Upper lobe of right lung (tissue), 1 donor: ENCODE measurements around the gene CPB1. TPM values are rescaled to one million over a fixed set of nuclear protein-coding genes. Genes with fewer than 3 reads are reported as not detected.

Experiments used
- ATAC-seq: fragments of 200-7000 bp; cut with Tn5 transposase; one replicate; pipeline ENCODE4 v1.9.1; 2020; ENCODE audit warnings: mild to moderate bottlenecking, moderate library complexity
- DNase-seq: peaks from one replicate; pipeline ENCODE4 v3.0.0-alpha.2; 2020
- H3K27ac ChIP-seq: fragments of 200-600 bp; one replicate; pipeline ENCODE4 v1.8.0; 2022
- H3K27me3 ChIP-seq: fragments of 200-600 bp; one replicate; pipeline ENCODE4 v1.8.0; 2022; ENCODE audit warnings: mild to moderate bottlenecking
- H3K36me3 ChIP-seq: fragments of 200-600 bp; one replicate; pipeline ENCODE4 v1.8.0; 2022
- H3K4me1 ChIP-seq: fragments of 200-600 bp; one replicate; pipeline ENCODE4 v1.8.0; 2022
- H3K4me3 ChIP-seq: fragments of 200-600 bp; one replicate; pipeline ENCODE4 v1.8.0; 2022; ENCODE audit warnings: mild to moderate bottlenecking
- H3K9me3 ChIP-seq: fragments of 200-600 bp; one replicate; pipeline ENCODE4 v1.8.0; 2022
- intact Hi-C: fragments of 100-400 bp; cut with DNase I; formaldehyde crosslinking; loops from one replicate; pipeline ENCODE4 v1.11.0; 2022
- total RNA-seq: library from RNA; stranded (reverse); fragmentation: NEBNext Ultra II Directional; extraction: Animal tissue kit (Norgen Biotek cat#: 25700); gene quantifications from one replicate; pipeline ENCODE4 v1.2.1, GENCODE V29; 2021
- TF ChIP-seq, protein P1 (sequence below): fragments of 200-600 bp; IDR thresholded peaks from one replicate; pipeline ENCODE4 v1.8.0; 2022; ENCODE audit warnings: antibody characterized with exemption
- donor health status: DM: no; HTN: yes; CAD: no; lungs with severe emphysema.

CPB1 gene
- total RNA-seq, 1 donor from 2014 or later, result 6.9 TPM

DNA sequence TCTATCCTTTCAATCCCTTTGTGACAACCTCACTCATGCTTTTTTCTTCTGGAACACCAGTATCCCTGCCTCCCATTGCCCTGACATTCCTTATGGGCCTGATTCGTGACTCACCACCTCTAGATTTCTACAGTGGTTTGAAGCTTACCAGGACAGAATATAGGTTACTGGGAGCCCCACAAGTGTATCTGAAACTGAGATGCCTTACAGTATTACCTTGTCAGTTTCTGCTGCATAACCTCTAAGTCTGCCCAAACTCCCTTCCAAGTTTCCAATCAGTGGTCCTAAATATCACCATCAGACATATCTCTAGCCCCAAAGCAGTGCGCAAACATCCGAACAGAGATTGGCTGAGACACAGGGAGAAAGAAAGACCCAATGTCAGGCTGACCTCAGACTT is 5.6 kb downstream of the CPB1 start:
- Histone ChIP-seq H3K36me3 (no peaks in the 10 kb centered on the region), H3K27me3 (no peaks in the 10 kb centered on the region), H3K27ac (no peak overlapping the region), H3K4me3 (no peak overlapping the region), H3K4me1 (no peaks in the 10 kb centered on the region), H3K9me3 (no peaks in the 10 kb centered on the region)
- DNase-seq (no peak), ATAC-seq (no peak)
- intact Hi-C loops, result no loop called here
- TF ChIP-seq, protein P1, sequence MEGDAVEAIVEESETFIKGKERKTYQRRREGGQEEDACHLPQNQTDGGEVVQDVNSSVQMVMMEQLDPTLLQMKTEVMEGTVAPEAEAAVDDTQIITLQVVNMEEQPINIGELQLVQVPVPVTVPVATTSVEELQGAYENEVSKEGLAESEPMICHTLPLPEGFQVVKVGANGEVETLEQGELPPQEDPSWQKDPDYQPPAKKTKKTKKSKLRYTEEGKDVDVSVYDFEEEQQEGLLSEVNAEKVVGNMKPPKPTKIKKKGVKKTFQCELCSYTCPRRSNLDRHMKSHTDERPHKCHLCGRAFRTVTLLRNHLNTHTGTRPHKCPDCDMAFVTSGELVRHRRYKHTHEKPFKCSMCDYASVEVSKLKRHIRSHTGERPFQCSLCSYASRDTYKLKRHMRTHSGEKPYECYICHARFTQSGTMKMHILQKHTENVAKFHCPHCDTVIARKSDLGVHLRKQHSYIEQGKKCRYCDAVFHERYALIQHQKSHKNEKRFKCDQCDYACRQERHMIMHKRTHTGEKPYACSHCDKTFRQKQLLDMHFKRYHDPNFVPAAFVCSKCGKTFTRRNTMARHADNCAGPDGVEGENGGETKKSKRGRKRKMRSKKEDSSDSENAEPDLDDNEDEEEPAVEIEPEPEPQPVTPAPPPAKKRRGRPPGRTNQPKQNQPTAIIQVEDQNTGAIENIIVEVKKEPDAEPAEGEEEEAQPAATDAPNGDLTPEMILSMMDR, result no peak

DNA sequence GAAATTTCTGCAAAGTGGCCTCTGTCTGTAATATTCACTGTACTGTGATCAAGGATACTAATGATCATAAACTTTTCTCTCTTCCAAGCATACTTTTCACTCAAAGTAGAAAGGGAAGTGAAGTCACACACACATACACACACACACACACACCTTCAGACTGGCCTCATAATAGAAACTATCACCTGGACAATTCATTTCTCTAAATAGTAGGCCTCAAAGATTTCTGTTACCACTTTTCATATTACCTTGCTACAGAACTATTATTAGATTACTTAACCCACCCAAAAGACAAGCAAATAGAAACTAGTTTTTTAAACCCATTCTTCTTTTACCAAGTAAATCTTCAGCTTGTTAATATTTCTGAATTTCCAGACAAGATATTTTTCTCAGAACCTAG is 12.2 kb downstream of the CPB1 start:
- Histone ChIP-seq H3K27ac (no peak overlapping the region), H3K4me1 (no peaks in the 10 kb centered on the region), H3K4me3 (no peak overlapping the region), H3K27me3 (no peaks in the 10 kb centered on the region), H3K9me3 (no peaks in the 10 kb centered on the region), H3K36me3 (no peaks in the 10 kb centered on the region)
- DNase-seq (no peak), ATAC-seq (no peak)
- TF ChIP-seq, protein P1, result no peak
- intact Hi-C loops, result no loop called here

DNA sequence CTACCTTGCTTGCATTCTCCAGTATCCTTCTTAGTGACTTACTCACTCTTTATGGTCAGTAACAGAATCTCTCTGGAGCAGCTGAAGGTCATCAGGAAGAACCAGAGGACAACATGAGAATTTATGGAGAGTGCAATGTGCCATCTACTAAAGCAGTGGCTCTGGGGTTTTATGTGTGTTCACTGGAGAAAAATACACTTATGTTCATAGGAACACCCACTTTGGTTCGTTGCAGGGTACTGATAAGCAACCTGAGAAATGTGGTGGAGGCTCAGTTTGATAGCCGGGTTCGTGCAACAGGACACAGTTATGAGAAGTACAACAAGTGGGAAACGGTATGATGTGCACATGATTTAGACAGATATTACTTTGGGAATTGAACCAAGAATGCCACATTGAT is 12.8 kb downstream of the CPB1 start:
- no peak for DNase-seq
- H3K9me3 ChIP-seq, result no peaks in the 10 kb centered on the region
- intact Hi-C loops, result no loop called here
- no peak overlapping the region for H3K27ac ChIP-seq
- H3K4me1 ChIP-seq, result no peaks in the 10 kb centered on the region
- TF ChIP-seq, protein P1, result no peak
- no peak overlapping the region for H3K4me3 ChIP-seq
- H3K27me3 ChIP-seq, result no peaks in the 10 kb centered on the region
- no peaks in the 10 kb centered on the region for H3K36me3 ChIP-seq
- no peak for ATAC-seq

DNA sequence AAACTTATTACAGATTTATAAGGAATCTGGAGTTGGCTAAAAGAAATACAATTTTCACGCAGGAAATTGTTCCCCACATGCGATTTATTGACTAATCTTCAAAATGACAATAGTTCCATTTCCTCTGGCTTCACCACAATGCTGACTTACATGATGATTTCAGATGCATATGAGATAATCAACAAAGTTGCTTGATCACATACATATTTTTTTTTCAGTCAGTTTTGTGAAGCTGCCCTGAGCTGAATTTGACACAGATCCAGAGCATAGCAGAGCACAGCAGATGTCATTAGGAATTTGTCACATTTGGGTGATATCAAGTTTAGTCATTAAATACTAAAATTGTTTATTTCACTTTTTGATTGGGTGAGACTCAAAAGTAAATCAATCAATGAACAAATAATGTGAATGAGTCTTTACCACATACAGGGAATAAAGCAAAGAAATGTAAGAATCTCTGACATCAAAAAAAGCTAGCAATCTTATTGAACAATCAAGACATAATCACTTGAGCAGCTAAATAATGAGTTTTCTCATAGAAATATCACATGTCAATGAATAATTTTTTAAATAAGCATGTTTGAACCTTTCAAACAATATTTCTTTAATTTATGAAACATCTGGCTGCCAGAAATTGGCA is 18.3 kb downstream of the CPB1 start:
- no peak overlapping the region for H3K4me3 ChIP-seq
- no peaks in the 10 kb centered on the region for H3K9me3 ChIP-seq
- TF ChIP-seq, protein P1, result no peak
- H3K27me3 ChIP-seq, result no peaks in the 10 kb centered on the region
- ATAC-seq, result no peak
- no peak for DNase-seq
- H3K36me3 ChIP-seq, result no peaks in the 10 kb centered on the region
- H3K4me1 ChIP-seq, result no peaks in the 10 kb centered on the region
- no peak overlapping the region for H3K27ac ChIP-seq
- intact Hi-C loops, result no loop called here

DNA sequence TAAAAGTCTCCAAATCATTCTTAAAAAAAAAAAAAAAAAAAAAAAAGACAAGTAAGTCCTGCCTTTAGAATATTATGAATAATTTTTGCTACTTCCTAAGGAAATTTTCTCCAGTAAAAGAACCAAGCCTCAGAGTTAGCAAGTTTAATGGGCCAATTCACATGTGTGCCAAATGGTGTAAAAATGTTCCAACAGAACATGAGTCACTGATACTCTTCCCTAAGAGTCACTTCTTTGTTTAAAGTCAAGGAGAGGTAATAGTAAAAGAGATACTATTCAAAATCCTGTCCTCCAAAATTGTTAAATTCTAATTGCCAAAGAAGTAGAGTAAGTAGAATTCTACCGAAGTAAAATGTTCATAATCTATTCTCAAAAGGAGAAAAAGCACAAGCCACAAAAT is 19.7 kb downstream of the CPB1 start:
- ATAC-seq (no peak), DNase-seq (no peak)
- H3K27ac ChIP-seq, result no peak overlapping the region
- intact Hi-C loops, result no loop called here
- TF ChIP-seq, protein P1, result no peak
- no peak overlapping the region for H3K4me3 ChIP-seq
- H3K4me1 ChIP-seq, result no peaks in the 10 kb centered on the region
- no peaks in the 10 kb centered on the region for H3K9me3 ChIP-seq
- no peaks in the 10 kb centered on the region for H3K27me3 ChIP-seq
- H3K36me3 ChIP-seq, result no peaks in the 10 kb centered on the region

DNA sequence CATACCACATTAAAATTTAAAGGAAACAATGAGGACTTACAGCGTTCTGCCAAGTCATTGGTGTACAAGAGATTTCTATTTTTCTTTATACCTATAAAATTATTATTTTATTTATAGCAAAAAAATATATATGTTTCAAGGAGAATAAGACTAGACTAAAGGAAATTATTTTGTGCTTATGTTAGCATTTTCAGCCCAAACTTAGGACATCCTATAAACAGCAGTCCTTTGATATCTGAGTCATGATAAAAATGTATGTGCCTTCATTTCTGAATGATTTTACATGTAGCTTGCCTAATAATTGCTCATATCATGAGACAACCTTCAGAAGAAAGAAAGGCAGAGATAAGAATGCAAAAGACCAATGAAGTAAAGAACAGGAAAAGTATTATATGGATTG is 20.8 kb downstream of the CPB1 start:
- DNase-seq, result no peak
- no peak overlapping the region for H3K4me3 ChIP-seq
- no peaks in the 10 kb centered on the region for H3K27me3 ChIP-seq
- ATAC-seq, result no peak
- TF ChIP-seq, protein P1, result no peak
- no peaks in the 10 kb centered on the region for H3K36me3 ChIP-seq
- no peak overlapping the region for H3K27ac ChIP-seq
- no peaks in the 10 kb centered on the region for H3K9me3 ChIP-seq
- intact Hi-C loops, result no loop called here
- no peaks in the 10 kb centered on the region for H3K4me1 ChIP-seq
